SH-SY5Y (cell line): Measurements from ENCODE around the gene TOB1.

Experiments used
- GATA2 ChIP-seq: IDR thresholded peaks from 2 replicates; pipeline ENCODE4 v1.6.1; 2011; ENCODE audit warnings: mild to moderate bottlenecking, low read depth, low read length
- GATA3 ChIP-seq: IDR thresholded peaks from 2 replicates; pipeline ENCODE4 v1.6.1; 2011; ENCODE audit warnings: low read depth, mild to moderate bottlenecking, low read length, moderate library complexity

Gene TOB1

GRCh38 chr17:50903604-50904517 lies 37.7 kb upstream of the TOB1 start:
- TF ChIP-seq GATA2 (no peak), GATA3 (no peak)

GRCh38 chr17:50902372-50903353 lies 36.5 kb upstream of the TOB1 start:
- TF ChIP-seq GATA3: no peak

GRCh38 chr17:50900383-50900892 lies 34.3 kb upstream of the TOB1 start:
- TF ChIP-seq GATA2 (no peak), GATA3 (no peak)

- TF ChIP-seq GATA2 (no peak), GATA3 (no peak)
These were observed 33.6 kb upstream of the TOB1 start for GRCh38 chr17:50899559-50900319.

GRCh38 chr17:50899005-50899460 lies 32.9 kb upstream of the TOB1 start:
- TF ChIP-seq GATA2: no peak
- TF ChIP-seq GATA3: no peak

GRCh38 chr17:50898369-50899004 lies 32.3 kb upstream of the TOB1 start:
- TF ChIP-seq GATA3: no peak
- no peak for TF ChIP-seq GATA2

- no peak for TF ChIP-seq GATA3
- TF ChIP-seq GATA2: no peak
These were observed 27.2 kb upstream of the TOB1 start for GRCh38 chr17:50893183-50893993.

- TF ChIP-seq GATA2: no peak
- no peak for TF ChIP-seq GATA3
These were observed 26.1 kb upstream of the TOB1 start for GRCh38 chr17:50892101-50892776.

- TF ChIP-seq GATA3 (no peak), GATA2 (no peak)
These were observed 25.4 kb upstream of the TOB1 start for GRCh38 chr17:50891577-50891989.

- TF ChIP-seq GATA2 (no peak), GATA3 (no peak)
These were observed 24.7 kb upstream of the TOB1 start for GRCh38 chr17:50890675-50891516.

- no peak for TF ChIP-seq GATA2
- no peak for TF ChIP-seq GATA3
These were observed 23.5 kb upstream of the TOB1 start for GRCh38 chr17:50889528-50890118.
